ENCODE results near the gene E2F3. TPM values are rescaled to one million over a fixed set of nuclear protein-coding genes. Genes with fewer than 3 reads are reported as not detected.

The E2F3 gene
- total RNA-seq, 1 experiment from 2014 or later: 27.1 TPM

DNA sequence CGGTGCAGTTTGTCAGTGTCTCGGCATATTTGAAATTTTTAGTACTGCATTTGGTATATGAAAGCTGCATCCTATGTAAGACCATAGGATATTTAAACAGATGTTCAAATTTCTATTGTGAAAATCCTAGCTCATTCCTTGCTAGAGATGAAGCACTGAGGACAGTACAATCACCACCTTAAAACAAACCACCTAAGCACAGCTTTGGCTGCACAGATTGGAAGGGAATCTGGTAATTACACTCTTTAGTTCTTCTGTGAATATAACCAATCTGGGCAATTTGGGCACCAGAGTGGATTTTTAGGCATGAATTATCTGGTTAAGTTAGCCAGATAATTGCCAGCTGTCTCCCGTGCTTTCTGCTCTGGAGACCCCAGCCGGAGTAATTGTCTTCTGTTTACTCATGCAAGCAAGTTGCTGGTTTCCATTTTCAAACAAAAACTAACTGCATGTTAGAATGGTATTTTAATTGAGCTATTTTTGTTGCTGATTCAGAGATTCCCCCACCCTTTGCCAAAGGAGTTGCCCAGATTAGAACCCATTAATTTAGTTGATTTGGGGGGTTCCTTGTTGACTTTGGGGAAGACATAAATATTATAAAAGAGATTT lies 36.9 kb downstream of the E2F3 start:
- TF ChIP-seq, protein P1, sequence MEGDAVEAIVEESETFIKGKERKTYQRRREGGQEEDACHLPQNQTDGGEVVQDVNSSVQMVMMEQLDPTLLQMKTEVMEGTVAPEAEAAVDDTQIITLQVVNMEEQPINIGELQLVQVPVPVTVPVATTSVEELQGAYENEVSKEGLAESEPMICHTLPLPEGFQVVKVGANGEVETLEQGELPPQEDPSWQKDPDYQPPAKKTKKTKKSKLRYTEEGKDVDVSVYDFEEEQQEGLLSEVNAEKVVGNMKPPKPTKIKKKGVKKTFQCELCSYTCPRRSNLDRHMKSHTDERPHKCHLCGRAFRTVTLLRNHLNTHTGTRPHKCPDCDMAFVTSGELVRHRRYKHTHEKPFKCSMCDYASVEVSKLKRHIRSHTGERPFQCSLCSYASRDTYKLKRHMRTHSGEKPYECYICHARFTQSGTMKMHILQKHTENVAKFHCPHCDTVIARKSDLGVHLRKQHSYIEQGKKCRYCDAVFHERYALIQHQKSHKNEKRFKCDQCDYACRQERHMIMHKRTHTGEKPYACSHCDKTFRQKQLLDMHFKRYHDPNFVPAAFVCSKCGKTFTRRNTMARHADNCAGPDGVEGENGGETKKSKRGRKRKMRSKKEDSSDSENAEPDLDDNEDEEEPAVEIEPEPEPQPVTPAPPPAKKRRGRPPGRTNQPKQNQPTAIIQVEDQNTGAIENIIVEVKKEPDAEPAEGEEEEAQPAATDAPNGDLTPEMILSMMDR (IDR thresholded peaks at IDR 0.05 in 2 of 3, conservative IDR thresholded peaks at IDR 0.05 in 1 of 3; ENCODE audit: borderline replicate concordance in 1 of 3, insufficient read depth in 1 of 3, low read depth in 2 of 3, low read length in 2 of 3): no peak
- no peak for TF ChIP-seq EGR1 (IDR thresholded peaks at IDR 0.05; ENCODE audit: low read depth)
- no peak for TF ChIP-seq SIN3A (IDR thresholded peaks at IDR 0.05; ENCODE audit: low read depth)
- no peak for TF ChIP-seq YY1 (IDR thresholded peaks at IDR 0.05; ENCODE audit: extremely low read depth, insufficient replicate concordance, low read depth, low read length)
- no peak for TF ChIP-seq ZFX (IDR thresholded peaks at IDR 0.05)
- no peak for TF ChIP-seq FOSL1 (IDR thresholded peaks at IDR 0.05; ENCODE audit: low read depth)
- no peak for TF ChIP-seq ELF1 (IDR thresholded peaks at IDR 0.05; ENCODE audit: borderline replicate concordance, low read depth)
- no peak for DNase-seq (ENCODE audit: low read depth, low spot score)
- Histone ChIP-seq H3K36me3 (ENCODE audit: control insufficient read depth in 1 of 2, insufficient read depth in 2 of 2, low read length in 2 of 2) (peaks cover 0 to 3% of the 10 kb centered on the region in 2 experiments; a peak in 1 of 4 replicates), H3K4me3 (replicated peaks in 1 of 2; ENCODE audit: low read depth in 1 of 2, low read length in 2 of 2) (no peak overlapping the region), H3K9me3 (ENCODE audit: control insufficient read depth in 1 of 2, insufficient read depth in 1 of 2, low read depth in 1 of 2, low read length in 2 of 2) (no peaks in the 10 kb centered on the region), H4K20me1 (ENCODE audit: insufficient read depth) (peaks cover 9% of the 10 kb centered on the region; the same call in 1 of the 2 replicates), H3K4me1 (ENCODE audit: control insufficient read depth in 1 of 2, insufficient read depth in 2 of 2, low read length in 2 of 2) (no peaks in the 10 kb centered on the region), H2AFZ (ENCODE audit: low read depth, low read length, poor library complexity, severe bottlenecking) (no peak overlapping the region), H3K4me2 (ENCODE audit: low read length) (no peak overlapping the region), H3K27ac (ENCODE audit: low read depth, low read length) (no peak overlapping the region), H3K27me3 (ENCODE audit: insufficient read depth, low read length) (no peaks in the 10 kb centered on the region), H3K79me2 (ENCODE audit: insufficient read depth, low read length) (peaks cover 92% of the 10 kb centered on the region), H3K9ac (ENCODE audit: low read length) (no peak overlapping the region), H3K9me2 (ENCODE audit: insufficient read depth) (no peaks in the 10 kb centered on the region)
- ChIA-PET CTCF (interaction anchor here (1.4 kb wide), 1 partner anchor 34 kb away, joined by 3 read pairs; no protein-coding TSS in a partner anchor), POLR2A (no interaction called here), RAD21 (ENCODE audit: low non-redundant PET in 1 of 2, low total read pairs in 2 of 2, uncharacterized antibody in 2 of 2, unreplicated experiment in 2 of 2) (no interaction called here)
- BruUV-seq (replicated peaks): no TSS peak
- intact Hi-C loops (cut with micrococcal nuclease): no loop called here
- no peak for ATAC-seq

DNA sequence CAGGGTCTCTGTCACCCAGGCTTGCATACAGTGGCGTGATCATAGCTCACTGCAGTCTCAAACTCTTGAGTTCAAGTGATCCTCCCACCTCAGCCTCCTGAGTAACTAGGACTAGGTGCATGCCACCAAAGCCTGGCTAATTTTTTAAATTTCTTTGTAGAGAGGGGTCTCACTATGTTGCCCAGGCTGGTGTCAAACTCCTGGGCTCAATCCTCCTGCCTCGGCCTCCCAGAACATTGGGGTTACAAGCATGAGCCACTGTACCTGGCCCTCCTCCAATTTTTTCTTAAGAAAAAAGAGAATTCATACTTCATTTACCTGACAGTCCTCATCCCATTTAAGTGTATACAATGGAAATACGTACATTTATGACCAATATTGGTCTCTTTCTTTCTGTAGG lies 37.9 kb downstream of the E2F3 start:
- no peak overlapping the region for H3K4me2 ChIP-seq (ENCODE audit: low read length)
- H3K4me3 ChIP-seq (replicated peaks in 1 of 2; ENCODE audit: low read depth in 1 of 2, low read length in 2 of 2): no peak overlapping the region
- CTCF ChIA-PET: no interaction called here
- no peaks in the 10 kb centered on the region for H3K9me3 ChIP-seq (ENCODE audit: control insufficient read depth in 1 of 2, insufficient read depth in 1 of 2, low read depth in 1 of 2, low read length in 2 of 2)
- peaks cover 0 to 3% of the 10 kb centered on the region in 2 experiments; a peak in 1 of 4 replicates for H3K36me3 ChIP-seq (ENCODE audit: control insufficient read depth in 1 of 2, insufficient read depth in 2 of 2, low read length in 2 of 2)
- POLR2A ChIA-PET: no interaction called here
- no peaks in the 10 kb centered on the region for H3K4me1 ChIP-seq (ENCODE audit: control insufficient read depth in 1 of 2, insufficient read depth in 2 of 2, low read length in 2 of 2)
- H3K79me2 ChIP-seq (ENCODE audit: insufficient read depth, low read length): peaks cover 92% of the 10 kb centered on the region
- peaks cover 5% of the 10 kb centered on the region; the same call in 1 of the 2 replicates for H4K20me1 ChIP-seq (ENCODE audit: insufficient read depth)
- no peaks in the 10 kb centered on the region for H3K9me2 ChIP-seq (ENCODE audit: insufficient read depth)
- H3K27me3 ChIP-seq (ENCODE audit: insufficient read depth, low read length): no peaks in the 10 kb centered on the region
- intact Hi-C loops (cut with micrococcal nuclease): no loop called here
- H3K27ac ChIP-seq (ENCODE audit: low read depth, low read length): no peak overlapping the region
- no peak for ATAC-seq
- no peak overlapping the region for H2AFZ ChIP-seq (ENCODE audit: low read depth, low read length, poor library complexity, severe bottlenecking)
- H3K9ac ChIP-seq (ENCODE audit: low read length): no peak overlapping the region
- RAD21 ChIA-PET (ENCODE audit: low non-redundant PET in 1 of 2, low total read pairs in 2 of 2, uncharacterized antibody in 2 of 2, unreplicated experiment in 2 of 2): no interaction called here
- DNase-seq (ENCODE audit: low read depth, low spot score): no peak
- no TSS peak for BruUV-seq (replicated peaks)
- TF ChIP-seq, protein P2, sequence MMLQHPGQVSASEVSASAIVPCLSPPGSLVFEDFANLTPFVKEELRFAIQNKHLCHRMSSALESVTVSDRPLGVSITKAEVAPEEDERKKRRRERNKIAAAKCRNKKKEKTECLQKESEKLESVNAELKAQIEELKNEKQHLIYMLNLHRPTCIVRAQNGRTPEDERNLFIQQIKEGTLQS (IDR thresholded peaks at IDR 0.05): no peak
- TF ChIP-seq YY1 (IDR thresholded peaks at IDR 0.05; ENCODE audit: extremely low read depth, insufficient replicate concordance, low read depth, low read length) (no peak), ELF1 (IDR thresholded peaks at IDR 0.05; ENCODE audit: borderline replicate concordance, low read depth) (no peak), EGR1 (IDR thresholded peaks at IDR 0.05; ENCODE audit: low read depth) (no peak), RAD21 (IDR thresholded peaks at IDR 0.05; ENCODE audit: low read depth) (no peak), SRF (IDR thresholded peaks at IDR 0.05; ENCODE audit: low read depth) (no peak), JUND (IDR thresholded peaks at IDR 0.05) (no peak), POLR2AphosphoS5 (IDR thresholded peaks at IDR 0.05; ENCODE audit: low read depth, low read length) (no peak), ZNF274 (IDR thresholded peaks at IDR 0.05; ENCODE audit: low read depth, low read length) (no peak)
- TF ChIP-seq, protein P3, sequence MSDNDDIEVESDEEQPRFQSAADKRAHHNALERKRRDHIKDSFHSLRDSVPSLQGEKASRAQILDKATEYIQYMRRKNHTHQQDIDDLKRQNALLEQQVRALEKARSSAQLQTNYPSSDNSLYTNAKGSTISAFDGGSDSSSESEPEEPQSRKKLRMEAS (IDR thresholded peaks at IDR 0.05): no peak
- TF ChIP-seq, protein P4, sequence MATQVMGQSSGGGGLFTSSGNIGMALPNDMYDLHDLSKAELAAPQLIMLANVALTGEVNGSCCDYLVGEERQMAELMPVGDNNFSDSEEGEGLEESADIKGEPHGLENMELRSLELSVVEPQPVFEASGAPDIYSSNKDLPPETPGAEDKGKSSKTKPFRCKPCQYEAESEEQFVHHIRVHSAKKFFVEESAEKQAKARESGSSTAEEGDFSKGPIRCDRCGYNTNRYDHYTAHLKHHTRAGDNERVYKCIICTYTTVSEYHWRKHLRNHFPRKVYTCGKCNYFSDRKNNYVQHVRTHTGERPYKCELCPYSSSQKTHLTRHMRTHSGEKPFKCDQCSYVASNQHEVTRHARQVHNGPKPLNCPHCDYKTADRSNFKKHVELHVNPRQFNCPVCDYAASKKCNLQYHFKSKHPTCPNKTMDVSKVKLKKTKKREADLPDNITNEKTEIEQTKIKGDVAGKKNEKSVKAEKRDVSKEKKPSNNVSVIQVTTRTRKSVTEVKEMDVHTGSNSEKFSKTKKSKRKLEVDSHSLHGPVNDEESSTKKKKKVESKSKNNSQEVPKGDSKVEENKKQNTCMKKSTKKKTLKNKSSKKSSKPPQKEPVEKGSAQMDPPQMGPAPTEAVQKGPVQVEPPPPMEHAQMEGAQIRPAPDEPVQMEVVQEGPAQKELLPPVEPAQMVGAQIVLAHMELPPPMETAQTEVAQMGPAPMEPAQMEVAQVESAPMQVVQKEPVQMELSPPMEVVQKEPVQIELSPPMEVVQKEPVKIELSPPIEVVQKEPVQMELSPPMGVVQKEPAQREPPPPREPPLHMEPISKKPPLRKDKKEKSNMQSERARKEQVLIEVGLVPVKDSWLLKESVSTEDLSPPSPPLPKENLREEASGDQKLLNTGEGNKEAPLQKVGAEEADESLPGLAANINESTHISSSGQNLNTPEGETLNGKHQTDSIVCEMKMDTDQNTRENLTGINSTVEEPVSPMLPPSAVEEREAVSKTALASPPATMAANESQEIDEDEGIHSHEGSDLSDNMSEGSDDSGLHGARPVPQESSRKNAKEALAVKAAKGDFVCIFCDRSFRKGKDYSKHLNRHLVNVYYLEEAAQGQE (IDR thresholded peaks at IDR 0.05; ENCODE audit: low read depth): no peak
